Stimulated activated CD4-positive, alpha-beta T cell treated with anti-CD3 and anti-CD28 coated beads, TNF-alpha, amount 100 ng/mL, for 48 hours (primary cell): ENCODE results near the gene SRD5A1.
"Not testable (repeated sequence)": the region's sequence is repeated elsewhere in the genome, so short reads cannot be mapped to it uniquely, and the experiment has no call there.

ENCODE experiments used
- DNase-seq, 3 donors: peaks; one replicate each; pipeline ENCODE4 v3.0.0-alpha.2; 2020; ENCODE audit warnings: low read depth in 3 of 3

SRD5A1 gene

DNA sequence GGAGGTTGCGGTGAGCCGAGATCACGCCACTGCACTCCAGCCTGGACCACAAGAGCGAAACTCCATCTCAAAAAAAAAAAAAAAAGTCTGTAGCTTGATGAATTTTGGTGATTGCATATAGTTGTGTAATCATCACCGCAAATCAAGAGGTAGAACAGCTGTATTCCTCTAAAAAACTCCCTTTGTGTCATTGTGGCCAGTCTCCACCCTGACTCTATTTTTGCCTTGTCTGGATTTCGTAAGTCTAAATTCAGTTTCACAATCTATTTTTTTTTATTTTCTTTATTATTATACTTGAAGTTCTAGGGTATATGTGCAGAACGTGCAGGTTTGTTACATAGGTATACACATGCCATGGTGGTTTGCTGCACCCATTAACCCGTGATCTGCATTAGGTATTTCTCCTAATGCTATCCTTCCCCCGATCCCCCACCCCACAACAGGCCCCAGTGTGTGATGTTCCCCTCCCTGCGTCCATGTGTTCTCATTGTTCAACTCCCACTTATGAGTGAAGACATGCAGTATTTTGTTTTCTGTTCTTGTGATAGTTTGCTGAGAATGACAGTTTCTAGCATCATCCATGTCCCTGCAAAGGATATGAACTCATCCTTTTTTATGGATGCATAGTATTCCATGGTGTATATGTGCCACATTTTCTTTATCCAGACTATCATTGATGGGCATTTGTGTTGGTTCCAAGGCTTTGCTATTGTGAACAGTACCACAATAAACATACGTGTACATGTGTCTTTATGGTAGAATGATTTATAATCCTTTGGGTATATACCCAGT is 12.5 kb downstream of the SRD5A1 start:
- DNase-seq, result not testable (repeated sequence)

GRCh38 chr5:6649186-6649585 is 15.9 kb downstream of the SRD5A1 start:
- DNase-seq, result no peak

GRCh38 chr5:6649681-6650080 is 16.4 kb downstream of the SRD5A1 start:
- no peak for DNase-seq

GRCh38 chr5:6652025-6652424 is 18.8 kb downstream of the SRD5A1 start:
- no peak for DNase-seq

DNA sequence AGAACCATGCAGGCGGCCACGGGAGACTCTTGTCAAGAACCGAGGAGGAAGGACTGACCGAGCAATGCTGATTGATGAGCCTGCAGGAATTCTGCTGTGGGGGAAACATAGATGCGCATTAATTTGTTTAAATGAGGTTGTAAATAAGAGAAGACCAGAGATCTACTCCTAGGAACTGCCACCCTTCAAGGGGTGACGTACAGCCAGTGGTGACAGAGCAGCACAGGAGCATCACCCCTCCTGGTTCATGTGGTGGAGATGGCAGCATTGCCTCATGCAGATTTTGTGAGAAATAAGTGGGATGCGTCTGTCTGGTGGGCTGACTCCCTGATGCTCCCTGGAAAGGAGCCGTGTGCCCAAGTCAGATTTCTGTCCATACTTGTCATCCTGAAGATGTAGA is 22.2 kb downstream of the SRD5A1 start:
- DNase-seq, result no peak

DNA sequence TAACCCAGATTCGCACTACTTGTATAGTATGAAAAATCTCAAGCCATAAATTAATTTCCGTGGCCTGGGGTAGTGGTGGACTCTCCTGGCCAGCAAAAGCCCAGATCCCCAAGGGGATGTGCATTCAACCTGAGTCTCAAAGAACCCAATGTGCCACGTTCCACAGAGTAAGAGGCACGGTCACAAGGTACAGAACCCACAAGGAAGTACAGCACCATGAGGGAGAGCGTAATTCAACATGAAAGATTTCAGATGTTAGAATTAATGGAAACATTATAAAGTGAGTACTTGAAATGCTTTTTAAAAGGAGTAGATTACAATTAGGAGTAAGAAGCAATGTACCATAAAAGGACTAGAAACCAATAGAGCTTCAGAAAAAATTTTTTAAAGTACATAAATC is 23.4 kb downstream of the SRD5A1 start:
- DNase-seq, result no peak

DNA sequence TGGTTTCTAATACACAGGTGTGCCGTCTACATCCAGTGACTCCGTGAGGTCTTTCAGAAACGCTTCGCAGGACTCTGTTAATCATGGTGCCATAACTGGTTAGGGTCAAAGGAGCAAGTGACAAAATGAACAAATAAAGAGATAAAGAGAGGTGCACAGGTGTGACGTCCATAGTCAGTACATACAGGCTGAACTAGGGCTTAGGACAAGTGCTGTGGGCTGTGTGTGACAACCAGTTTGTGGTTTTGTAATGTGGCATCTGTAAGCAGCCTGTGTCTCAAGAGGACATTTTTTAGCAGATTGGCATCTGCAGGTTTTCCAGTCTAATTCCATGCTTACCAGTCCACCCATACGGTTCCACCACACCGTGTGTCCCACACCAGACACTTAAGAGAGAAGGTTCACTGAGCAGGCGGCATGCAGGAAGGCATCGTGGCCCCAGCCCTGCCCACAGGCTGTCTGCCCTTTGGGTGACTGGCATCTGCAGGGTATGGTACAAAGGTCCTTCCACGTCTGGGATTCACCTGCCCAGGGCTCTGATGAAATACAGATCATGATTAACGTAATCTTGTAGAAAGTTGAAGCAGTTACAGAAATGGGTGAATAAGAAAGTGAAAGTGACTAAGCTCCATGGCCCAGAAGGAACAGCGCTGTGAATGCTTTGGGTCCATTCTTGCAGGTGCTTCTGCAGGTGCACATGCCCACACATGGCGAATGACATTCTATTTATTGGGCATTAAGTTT is 26.9 kb downstream of the SRD5A1 start:
- no peak for DNase-seq

DNA sequence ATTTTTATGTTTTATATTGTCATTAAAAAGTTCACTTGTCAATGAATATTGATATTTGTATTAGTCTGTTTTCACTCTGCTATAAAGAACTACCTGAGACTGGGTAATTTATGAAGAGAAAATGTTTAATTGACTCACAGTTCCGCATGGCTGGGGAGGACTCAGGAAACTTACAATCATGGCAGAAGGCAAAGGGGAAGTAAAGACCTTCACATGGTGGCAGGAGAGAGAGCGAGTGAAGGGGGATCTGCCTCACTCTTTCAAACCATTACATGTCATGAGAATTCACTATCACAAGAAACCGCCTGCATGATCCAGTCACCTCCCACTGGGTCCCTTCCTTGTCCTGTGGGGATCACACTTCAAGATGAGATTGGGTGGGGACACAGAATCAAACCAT is 27.4 kb downstream of the SRD5A1 start:
- no peak for DNase-seq

DNA sequence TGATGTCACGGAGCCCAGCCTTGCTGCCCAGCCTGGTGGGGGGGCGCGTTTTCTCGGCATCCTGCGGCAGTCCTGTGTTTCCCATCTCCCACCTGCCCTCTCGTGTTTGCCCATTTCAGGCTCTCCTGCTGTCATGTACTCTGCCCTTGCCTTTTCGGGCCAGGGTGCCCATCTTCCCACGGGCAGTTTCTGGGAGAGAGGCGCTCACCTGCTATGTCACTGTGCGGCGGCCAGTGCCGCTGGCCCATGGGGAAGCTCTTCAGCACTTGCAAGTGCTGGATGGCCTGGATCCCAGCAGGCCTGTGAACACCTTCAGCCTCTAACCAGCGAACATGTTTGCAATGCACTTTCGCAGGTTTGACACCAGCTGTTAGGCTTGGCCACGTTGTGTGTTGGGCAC is 33.5 kb downstream of the SRD5A1 start:
- no peak for DNase-seq

GRCh38 chr5:6667648-6668047 is 34.4 kb downstream of the SRD5A1 start:
- no peak for DNase-seq

DNA sequence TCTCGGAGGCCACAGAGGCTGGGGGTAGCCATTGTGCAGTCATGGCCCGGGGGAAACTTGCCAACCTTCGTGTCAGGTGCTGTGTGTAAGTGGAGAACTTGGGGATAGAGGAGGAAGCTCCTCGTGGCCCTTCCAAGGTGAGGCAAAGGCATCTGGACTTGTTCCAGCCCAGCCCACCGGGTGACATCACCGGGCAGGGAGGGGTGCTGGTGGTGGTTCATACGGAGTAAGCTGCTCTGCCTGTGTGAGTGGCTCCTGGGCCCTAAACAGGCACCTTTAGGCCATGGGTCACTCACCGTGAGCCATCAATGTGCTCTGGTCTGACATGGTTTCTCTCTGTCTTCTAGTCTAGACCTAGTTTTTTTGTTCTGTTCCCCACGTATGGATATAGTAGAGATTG is 35.5 kb downstream of the SRD5A1 start:
- not testable (repeated sequence) for DNase-seq

DNA sequence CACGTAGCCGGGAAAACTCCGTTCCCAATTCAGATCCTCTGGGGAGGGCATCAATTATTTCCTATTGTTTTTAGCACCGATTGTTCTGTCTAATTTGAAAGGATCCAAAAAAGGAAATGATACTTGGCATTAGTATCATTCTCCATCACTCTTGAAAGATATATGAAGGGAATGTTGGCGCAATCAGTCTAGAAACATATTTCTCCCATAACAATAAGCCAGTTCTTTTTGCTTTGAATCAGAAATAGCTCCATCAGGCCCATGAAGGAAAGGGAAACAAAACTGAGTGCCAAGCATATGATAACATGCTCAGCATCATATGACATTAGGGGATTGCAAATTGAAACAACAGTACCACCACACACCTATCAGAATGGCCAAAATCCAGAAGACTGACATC is 39.8 kb downstream of the SRD5A1 start:
- DNase-seq, result no peak

DNA sequence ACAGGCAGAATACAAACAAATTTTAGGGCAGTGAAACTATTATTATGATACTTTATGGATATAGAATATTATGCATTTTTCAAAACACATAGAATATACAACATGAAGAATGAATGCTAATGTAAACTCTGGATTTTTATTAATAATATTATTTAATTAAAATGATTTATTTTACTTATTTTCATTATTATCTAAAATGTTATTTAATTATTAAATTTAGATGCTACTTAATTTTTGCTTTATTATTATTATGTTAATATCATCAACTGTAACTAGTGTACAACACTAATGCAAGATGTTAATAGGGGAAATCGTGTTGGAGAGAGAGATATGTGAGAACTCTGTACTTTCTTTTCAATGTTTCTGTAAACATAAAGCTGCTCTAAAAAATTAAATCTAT is 40.7 kb downstream of the SRD5A1 start:
- no peak for DNase-seq

- DNase-seq, result no peak
Measured at GRCh38 chr5:6674421-6674820, 41.2 kb downstream of the SRD5A1 start.

DNA sequence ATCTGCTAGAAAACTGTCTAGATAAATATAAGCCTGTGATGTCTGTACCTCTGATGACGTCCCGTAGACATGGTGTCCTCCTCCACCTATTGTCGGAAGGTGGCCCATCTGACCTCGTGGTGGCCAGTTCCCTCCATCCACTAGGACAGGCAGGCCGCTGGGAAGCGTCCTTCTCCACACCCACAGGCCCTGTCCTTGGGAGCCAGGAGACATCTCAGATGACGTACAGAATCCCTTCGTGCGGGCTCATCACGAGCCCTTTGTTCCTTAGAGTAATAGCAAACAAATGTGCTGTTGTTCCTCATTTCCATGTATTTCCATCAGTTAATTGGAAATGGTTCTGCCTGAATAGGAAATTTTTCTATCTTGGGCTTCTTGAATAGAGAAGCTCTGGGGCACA is 41.6 kb downstream of the SRD5A1 start:
- no peak for DNase-seq

- no peak for DNase-seq
Measured at GRCh38 chr5:6675784-6676491, 42.7 kb downstream of the SRD5A1 start.

- DNase-seq, result no peak
Measured at GRCh38 chr5:6676702-6677101, 43.5 kb downstream of the SRD5A1 start.

GRCh38 chr5:6678385-6678784 is 45.1 kb downstream of the SRD5A1 start:
- DNase-seq, result no peak

- DNase-seq, result no peak
Measured at GRCh38 chr5:6680922-6681321, 47.7 kb downstream of the SRD5A1 start.

- no peak for DNase-seq
Measured at GRCh38 chr5:6681682-6682081, 48.4 kb downstream of the SRD5A1 start.

DNA sequence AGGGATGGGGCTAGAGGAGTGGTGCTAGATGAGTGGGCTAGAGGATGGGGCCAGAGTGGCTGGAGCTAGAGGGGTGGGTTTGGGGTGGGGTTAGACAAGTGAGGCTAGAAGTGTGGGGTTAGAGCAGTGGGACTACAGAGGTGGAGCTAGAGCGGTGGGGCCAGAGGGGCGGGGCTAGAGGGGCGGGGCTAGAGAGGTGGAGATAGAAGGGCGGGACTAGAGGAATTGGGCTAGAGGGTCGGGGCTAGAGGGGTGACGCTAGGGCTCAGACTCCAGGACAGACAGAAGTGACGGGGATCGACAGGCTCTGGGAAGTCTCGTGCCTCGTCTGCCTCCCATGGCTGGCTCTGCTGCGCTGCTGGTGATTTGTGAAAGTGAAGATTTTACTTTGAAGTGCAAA is 49.0 kb downstream of the SRD5A1 start:
- DNase-seq, result no peak

DNA sequence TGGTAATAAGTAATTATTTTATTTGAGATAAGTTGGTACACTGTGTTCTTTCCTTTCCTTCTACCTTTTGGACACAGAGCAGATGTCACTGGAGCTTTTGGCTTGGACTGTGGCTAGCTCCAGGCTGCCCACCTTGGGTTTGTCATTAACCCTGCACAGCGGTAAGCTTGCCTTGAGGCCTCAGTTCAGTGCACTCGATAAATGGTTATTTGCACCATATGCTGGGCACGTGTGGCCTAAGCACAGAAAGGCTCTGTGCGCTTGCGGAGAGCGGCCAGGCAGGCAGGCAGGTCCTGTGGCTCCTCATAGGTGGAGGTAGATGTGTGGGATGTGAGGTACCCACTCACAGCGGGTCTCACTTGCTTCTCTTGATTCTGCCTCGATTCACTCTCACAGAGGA is 50.0 kb downstream of the SRD5A1 start:
- no peak for DNase-seq

DNA sequence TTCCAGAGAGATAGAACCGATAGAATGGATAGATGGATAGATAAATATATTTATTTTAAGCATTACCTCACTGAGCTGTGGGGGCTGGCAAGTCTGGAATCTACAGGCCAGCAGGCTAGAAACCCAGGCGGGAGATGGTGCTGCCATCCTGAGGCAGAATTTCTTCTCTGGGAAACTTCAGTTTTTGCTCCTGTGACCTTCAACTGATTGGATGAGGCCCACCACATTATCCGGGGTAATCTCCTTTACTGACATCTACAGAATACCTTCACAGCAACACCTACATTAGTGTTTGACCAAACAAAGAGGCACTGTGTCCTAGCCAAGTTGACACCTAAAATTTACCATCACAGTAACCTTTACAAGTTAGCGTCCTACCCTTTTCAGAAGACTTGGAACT is 50.8 kb downstream of the SRD5A1 start:
- no peak for DNase-seq
